DOHH2 (cell line): Measurements from ENCODE around the gene SYDE1.

ENCODE experiments used
- CTCF ChIP-seq: fragments of 200-600 bp; sonication (generic); IDR thresholded peaks from one replicate; pipeline ENCODE4 v1.5.1; 2014; ENCODE audit warnings: antibody characterized with exemption, mild to moderate bottlenecking, low read depth, low read length; ENCODE audit not compliant: poor library complexity, severe bottlenecking
- EZH2phosphoT487 ChIP-seq: fragments of 200-600 bp; sonication (generic); IDR thresholded peaks from 2 replicates; pipeline ENCODE4 v1.6.1; 2017; ENCODE audit warnings: borderline replicate concordance, mild to moderate bottlenecking, antibody characterized with exemption, low read length, moderate library complexity, mixed read lengths

GRCh38 chr19:15107061-15108010, at the start of gene SYDE1:
- TF ChIP-seq CTCF (no peak), EZH2phosphoT487 (no peak)
